T-helper 17 cell (primary cell): Measurements from ENCODE around the gene SLC25A29. TPM values are rescaled to one million over a fixed set of nuclear protein-coding genes. Genes with fewer than 3 reads are reported as not detected.
"Not testable (repeated sequence)": the region's sequence is repeated elsewhere in the genome, so short reads cannot be mapped to it uniquely, and the experiment has no call there.

ENCODE experiments used
- ATAC-seq: fragments of 150-1000 bp; cut with Tn5 transposase; 2 replicates; pipeline ENCODE4 v1.10.0; 2021; ENCODE audit warnings: mild to moderate bottlenecking, moderate library complexity
- DNase-seq, 3 donors: peaks; one replicate each; pipeline versions ENCODE4 v3.0.0 to v3.0.0-alpha.2; 2020 to 2021
- H3K9me3 ChIP-seq: one replicate; pipeline ENCODE4 v1.7.0; 2013; ENCODE audit warnings: low read length, mild to moderate bottlenecking; ENCODE audit not compliant: control insufficient read depth, poor library complexity, severe bottlenecking
- H3K27ac Mint-ChIP-seq: one replicate; pipeline ENCODE4 v1.8.0; 2022; ENCODE audit warnings: mild to moderate bottlenecking, moderate library complexity, mixed read lengths
- H3K27me3 Mint-ChIP-seq: one replicate; pipeline ENCODE4 v1.8.0; 2022; ENCODE audit warnings: mixed read lengths
- H3K36me3 Mint-ChIP-seq: one replicate; pipeline ENCODE4 v1.8.0; 2022; ENCODE audit warnings: low read depth, mixed read lengths
- H3K4me1 Mint-ChIP-seq: one replicate; pipeline ENCODE4 v1.8.0; 2022; ENCODE audit warnings: mild to moderate bottlenecking, mixed read lengths
- H3K4me3 Mint-ChIP-seq: one replicate; pipeline ENCODE4 v1.8.0; 2022; ENCODE audit warnings: mild to moderate bottlenecking, moderate library complexity, mixed read lengths
- total RNA-seq, 4 donors: library from RNA in 2 of 4; stranded (reverse) in 2 of 4; gene quantifications; one replicate each; pipeline ENCODE4 v1.2.3 and lab custom pipeline; 2022 to 2026

The SLC25A29 gene
- 1 to 10 TPM; 3.7 to 5.9 TPM for total RNA-seq
- total RNA-seq (lab: John Stamatoyannopoulos, UW), result 17.9 to 30.7 reads per million in 2 donors

GRCh38 chr14:100306101-100306997 lies at the start of gene SLC25A29:
Gene SLC25A29, minus strand, starts transcription at chr14:100306444. Its CDS starts 212 bp downstream, at chr14:100306232.
- H3K4me3 Mint-ChIP-seq, result peak within 1 kb of the TSS; percentile 88
- H3K36me3 Mint-ChIP-seq, result no peaks in the 10 kb centered on the region
- no peaks in the 10 kb centered on the region for H3K9me3 ChIP-seq
- no peak within 1 kb of the TSS for H3K27ac Mint-ChIP-seq
- ATAC-seq (peak; percentile 88), DNase-seq (peak; percentile 38 to 61 (median 55))
- H3K27me3 Mint-ChIP-seq, result no peaks in the 10 kb centered on the region
- peaks cover 11% of the 10 kb centered on the region for H3K4me1 Mint-ChIP-seq

GRCh38 chr14:100350986-100351385 lies 44.7 kb upstream of the SLC25A29 start:
- H3K36me3 Mint-ChIP-seq, result peaks cover 15% of the 10 kb centered on the region
- no peaks in the 10 kb centered on the region for H3K27me3 Mint-ChIP-seq
- peaks cover 7% of the 10 kb centered on the region for H3K4me1 Mint-ChIP-seq
- DNase-seq (no peak), ATAC-seq (no peak)
- no peak overlapping the region for H3K27ac Mint-ChIP-seq
- no peaks in the 10 kb centered on the region for H3K9me3 ChIP-seq
- H3K4me3 Mint-ChIP-seq, result no peak overlapping the region

- H3K36me3 Mint-ChIP-seq, result peaks cover 11% of the 10 kb centered on the region
- no peak for ATAC-seq
- peaks cover 7% of the 10 kb centered on the region for H3K4me1 Mint-ChIP-seq
- H3K27ac Mint-ChIP-seq, result no peak overlapping the region
- no peaks in the 10 kb centered on the region for H3K27me3 Mint-ChIP-seq
- H3K4me3 Mint-ChIP-seq, result no peak overlapping the region
- DNase-seq, result no peak
- no peaks in the 10 kb centered on the region for H3K9me3 ChIP-seq
These were observed 44.2 kb upstream of the SLC25A29 start for GRCh38 chr14:100350276-100350926.

GRCh38 chr14:100348784-100349685 lies 42.8 kb upstream of the SLC25A29 start:
- ATAC-seq (no peak), DNase-seq (no peak)
- Mint-ChIP-seq H3K27me3 (no peaks in the 10 kb centered on the region), H3K36me3 (peaks cover 8% of the 10 kb centered on the region), H3K27ac (no peak overlapping the region), H3K4me1 (peaks cover 7% of the 10 kb centered on the region), H3K4me3 (no peak overlapping the region)
- H3K9me3 ChIP-seq, result no peaks in the 10 kb centered on the region

- Mint-ChIP-seq H3K36me3 (peaks cover 10% of the 10 kb centered on the region), H3K27me3 (no peaks in the 10 kb centered on the region), H3K4me3 (no peak overlapping the region), H3K4me1 (peaks cover 7% of the 10 kb centered on the region), H3K27ac (no peak overlapping the region)
- DNase-seq (no peak), ATAC-seq (no peak)
- H3K9me3 ChIP-seq, result no peaks in the 10 kb centered on the region
These were observed 42.0 kb upstream of the SLC25A29 start for GRCh38 chr14:100348253-100348729.

- DNase-seq (no peak), ATAC-seq (no peak)
- Mint-ChIP-seq H3K4me3 (no peak overlapping the region), H3K36me3 (peaks cover 12% of the 10 kb centered on the region), H3K27me3 (no peaks in the 10 kb centered on the region), H3K27ac (no peak overlapping the region), H3K4me1 (peaks cover 9% of the 10 kb centered on the region)
- H3K9me3 ChIP-seq, result no peaks in the 10 kb centered on the region
These were observed 40.3 kb upstream of the SLC25A29 start for GRCh38 chr14:100346306-100347091.

- DNase-seq (no peak), ATAC-seq (no peak)
- H3K4me3 Mint-ChIP-seq, result no peak overlapping the region
- H3K36me3 Mint-ChIP-seq, result peaks cover 7% of the 10 kb centered on the region
- H3K9me3 ChIP-seq, result no peaks in the 10 kb centered on the region
- H3K27me3 Mint-ChIP-seq, result no peaks in the 10 kb centered on the region
- H3K4me1 Mint-ChIP-seq, result peaks cover 5% of the 10 kb centered on the region
- H3K27ac Mint-ChIP-seq, result no peak overlapping the region
These were observed 39.5 kb upstream of the SLC25A29 start for GRCh38 chr14:100345711-100346110.

GRCh38 chr14:100344657-100345056 lies 38.4 kb upstream of the SLC25A29 start:
- not testable (repeated sequence) for ATAC-seq, H3K36me3 Mint-ChIP-seq, H3K27ac Mint-ChIP-seq, DNase-seq, H3K9me3 ChIP-seq, H3K4me1 Mint-ChIP-seq, H3K27me3 Mint-ChIP-seq, H3K4me3 Mint-ChIP-seq

- not testable (repeated sequence) for H3K36me3 Mint-ChIP-seq, H3K9me3 ChIP-seq, H3K27ac Mint-ChIP-seq, H3K27me3 Mint-ChIP-seq, ATAC-seq, H3K4me3 Mint-ChIP-seq, DNase-seq, H3K4me1 Mint-ChIP-seq
These were observed 36.6 kb upstream of the SLC25A29 start for GRCh38 chr14:100342826-100343225.

- Mint-ChIP-seq H3K27me3 (no peaks in the 10 kb centered on the region), H3K27ac (no peak overlapping the region), H3K4me1 (peaks cover 5% of the 10 kb centered on the region), H3K4me3 (no peak overlapping the region), H3K36me3 (peaks cover 7% of the 10 kb centered on the region)
- DNase-seq (no peak), ATAC-seq (no peak)
- no peaks in the 10 kb centered on the region for H3K9me3 ChIP-seq
These were observed 36.0 kb upstream of the SLC25A29 start for GRCh38 chr14:100342195-100342594.

- DNase-seq (no peak), ATAC-seq (peak; percentile 54)
- Mint-ChIP-seq H3K4me3 (no peak overlapping the region), H3K4me1 (peaks cover 7% of the 10 kb centered on the region), H3K36me3 (peaks cover 7% of the 10 kb centered on the region), H3K27me3 (no peaks in the 10 kb centered on the region), H3K27ac (peak overlapping the region; percentile 82)
- H3K9me3 ChIP-seq, result no peaks in the 10 kb centered on the region
These were observed 35.2 kb upstream of the SLC25A29 start for GRCh38 chr14:100341301-100342031.

GRCh38 chr14:100340423-100340813 lies 34.2 kb upstream of the SLC25A29 start:
- peaks cover 7% of the 10 kb centered on the region for H3K4me1 Mint-ChIP-seq
- no peak overlapping the region for H3K4me3 Mint-ChIP-seq
- ATAC-seq (no peak), DNase-seq (no peak)
- H3K9me3 ChIP-seq, result no peaks in the 10 kb centered on the region
- peaks cover 7% of the 10 kb centered on the region for H3K36me3 Mint-ChIP-seq
- H3K27ac Mint-ChIP-seq, result no peak overlapping the region
- H3K27me3 Mint-ChIP-seq, result no peaks in the 10 kb centered on the region
